K562 (cell line): ENCODE data around the gene MAST3. TPM values are rescaled to one million over a fixed set of nuclear protein-coding genes. Genes with fewer than 3 reads are reported as not detected.

ENCODE experiments used
- BMI1 ChIP-seq: fragments of 150-350 bp; IDR thresholded peaks from 2 replicates; pipeline ENCODE4 v1.6.1; 2014; ENCODE audit warnings: low read length
- CEBPZ ChIP-seq: fragments of 150-350 bp; IDR thresholded peaks from 2 replicates; pipeline ENCODE4 v1.6.1; 2014; ENCODE audit warnings: low read depth, mild to moderate bottlenecking, low read length, borderline replicate concordance
- E2F6 ChIP-seq, 2 experiments: IDR thresholded peaks; 2 replicates each; pipeline ENCODE4 v1.6.1; 2011; ENCODE audit warnings: borderline replicate concordance in 1 of 2, control low read depth in 1 of 2, low read depth in 1 of 2, low read length in 1 of 2, mild to moderate bottlenecking in 1 of 2, mixed read lengths in 1 of 2, moderate library complexity in 1 of 2; ENCODE audit not compliant: insufficient read depth in 1 of 2, insufficient read length in 1 of 2, poor library complexity in 1 of 2, severe bottlenecking in 1 of 2; ENCODE audit errors: extremely low read depth in 1 of 2
- HDGF ChIP-seq: fragments of 450-650 bp; IDR thresholded peaks from 2 replicates; pipeline ENCODE4 v1.6.1; 2016
- KLF16 ChIP-seq: IDR thresholded peaks from 2 replicates; pipeline ENCODE4 v1.6.1; 2016; ENCODE audit warnings: antibody characterized with exemption
- RNF2 ChIP-seq: sonication (generic); IDR thresholded peaks from 2 replicates; pipeline ENCODE4 v1.6.1; 2016
- SRSF9 ChIP-seq: fragments of 200-400 bp; formaldehyde crosslinking; IDR thresholded peaks from 2 replicates; pipeline ENCODE4 v1.6.1; 2017; ENCODE audit warnings: low read depth, low read length, borderline replicate concordance
- TAF1 ChIP-seq: IDR thresholded peaks from 2 replicates; pipeline ENCODE4 v1.6.1; 2011; ENCODE audit warnings: mild to moderate bottlenecking, low read length, moderate library complexity; ENCODE audit not compliant: insufficient read depth, control insufficient read depth, severe bottlenecking; ENCODE audit errors: extremely low read depth
- TCF3 ChIP-seq: sonication (generic); formaldehyde crosslinking; IDR thresholded peaks from 2 replicates; pipeline ENCODE4 v1.4.0; 2020; ENCODE audit warnings: mild to moderate bottlenecking, missing genetic modification reagents
- ZBTB40 ChIP-seq, 2 experiments: fragments of 450-650 bp in 1 of 2; sonication (generic) in 1 of 2; formaldehyde crosslinking in 1 of 2; IDR thresholded peaks; 2 replicates each; pipeline versions ENCODE4 v1.7.1 to v1.9.0; 2016 to 2022; ENCODE audit warnings: inconsistent platforms in 1 of 2, mild to moderate bottlenecking in 1 of 2, missing genetic modification reagents in 1 of 2
- ZNF121 ChIP-seq: sonication (generic); formaldehyde crosslinking; conservative IDR thresholded peaks from 2 replicates; pipeline ENCODE4 v1.8.0; 2022; ENCODE audit warnings: missing genetic modification reagents
- ZNF280B ChIP-seq: fragments of 250-450 bp; sonication (Bioruptor Pico); IDR thresholded peaks from 2 replicates; pipeline ENCODE4 v1.5.1; 2021; ENCODE audit warnings: mild to moderate bottlenecking
- polyA plus RNA-seq, 8 experiments: library from polyadenylated mRNA; depleted of rRNA in 4 of 8; stranded (reverse) in 5 of 8; unstranded in 3 of 8; fragments of >200 nt; fragmentation: Nextera tagmentation in 2 of 8; fragmentation: Illumina TruSeq in 1 of 8; extraction: Ambion mirVana in 2 of 8; extraction: Trizol in 1 of 8; gene quantifications; 2 replicates each; pipeline versions ENCODE4 v1.2.1 to v1.2.3, GENCODE V29; 2011 to 2014; ENCODE audit warnings: inconsistent platforms in 1 of 8, missing spikeins in 1 of 8
- total RNA-seq, 7 experiments: library from RNA; depleted of rRNA in 6 of 7; stranded (reverse); fragments of >200 nt in 6 of 7; fragmentation: Illumina TruSeq in 2 of 7; extraction: Trizol in 2 of 7; gene quantifications; 2 replicates each; pipeline versions ENCODE4 v1.2.1 to v1.2.3, GENCODE V29; 2011 to 2021; ENCODE audit warnings: low replicate concordance in 1 of 7

MAST3 gene
- total and polyA plus RNA-seq, 9 of the 15 experiments (the other 6 are each of a cell fraction or from before 2014, with no cell fraction given): 0.94 to 9.9 (median 2.4) TPM

GRCh38 chr19:18152442-18152816, 54.9 kb downstream of the MAST3 start (continued):
- TF ChIP-seq ZBTB40 (IDR thresholded peaks at IDR 0.05): peak; percentile 81
- TF ChIP-seq ZBTB40 (CRISPR knock-in tag; IDR thresholded peaks at IDR 0.05): no peak
- no peak for TF ChIP-seq ZNF280B (CRISPR knock-in tag)
- TF ChIP-seq TAF1: peak; percentile 63
- 0 out of 2 replicates have a peak, but pooled peaks have one; percentile 18 for TF ChIP-seq HDGF
- TF ChIP-seq CEBPZ: no peak
- TF ChIP-seq ZNF121 (CRISPR knock-in tag): peak; percentile 99
- 0 out of 2 replicates have a peak, but pooled peaks have one; percentile 11 for TF ChIP-seq TCF3
- peak in 1 of 2 experiments; percentile 27 for TF ChIP-seq E2F6 (IDR thresholded peaks at IDR 0.05; ENCODE audit: borderline replicate concordance in 1 of 2, extremely low read depth in 1 of 2, insufficient read depth in 1 of 2, insufficient read length in 1 of 2, low read depth in 1 of 2, low read length in 1 of 2, poor library complexity in 1 of 2, severe bottlenecking in 1 of 2)
- TF ChIP-seq RNF2: no peak
- no peak for TF ChIP-seq SRSF9
- TF ChIP-seq BMI1: peak; percentile 96
- TF ChIP-seq KLF16: peak; percentile 67; the same call in 1 of the 2 replicates
